ENCODE data around the gene TUBB2A.

- TF ChIP-seq CTCF (conservative IDR thresholded peaks at IDR 0.05; ENCODE audit: low read length) (no peak), EZH2phosphoT487 (IDR thresholded peaks at IDR 0.05; ENCODE audit: borderline replicate concordance, low read depth, low read length) (no peak)
Measured at GRCh38 chr6:3137057-3137777, 20.1 kb downstream of the TUBB2A start.

All from OCI-LY7 (cell line).